NCI-H2081 (cell line): ENCODE data around the gene MYL12B.
"Not testable (repeated sequence)": the region's sequence is repeated elsewhere in the genome, so short reads cannot be mapped to it uniquely, and the experiment has no call there.

ENCODE experiments used
- DNase-seq, 2 experiments: peaks; one replicate each; lab custom pipeline; 2025; lab: John Stamatoyannopoulos, UW

MYL12B gene

GRCh38 chr18:3261373-3262233 is at the start of gene MYL12B:
MYL12B (plus strand) TSS chr18:3262133; CDS start chr18:3272899, 10,766 bp downstream.
- peak; percentile 64 to 74 for DNase-seq

- no peak for DNase-seq
Observed at GRCh38 chr18:3212657-3213056, 49.3 kb upstream of the MYL12B start.

- no peak for DNase-seq
Observed at GRCh38 chr18:3213300-3214059, 48.5 kb upstream of the MYL12B start.

- DNase-seq, result no peak
Observed at GRCh38 chr18:3214855-3215637, 46.9 kb upstream of the MYL12B start.

- DNase-seq, result no peak
Observed at GRCh38 chr18:3216987-3217386, 44.9 kb upstream of the MYL12B start.

- no peak for DNase-seq
Observed at GRCh38 chr18:3217948-3218647, 43.8 kb upstream of the MYL12B start.

- DNase-seq, result no peak
Observed at GRCh38 chr18:3218819-3219218, 43.1 kb upstream of the MYL12B start.

GRCh38 chr18:3219241-3219630 is 42.7 kb upstream of the MYL12B start:
- DNase-seq, result no peak

GRCh38 chr18:3219631-3220335 is 42.1 kb upstream of the MYL12B start, which contains the start of gene MYOM1:
MYOM1 (minus strand) TSS chr18:3219968; CDS start chr18:3215223, 4,745 bp downstream.
- DNase-seq, result no peak

- not testable (repeated sequence) for DNase-seq
Observed at GRCh38 chr18:3220868-3221267, 41.1 kb upstream of the MYL12B start.

- no peak for DNase-seq
Observed at GRCh38 chr18:3221496-3221895, 40.4 kb upstream of the MYL12B start.

- no peak for DNase-seq
Observed at GRCh38 chr18:3223356-3223755, 38.6 kb upstream of the MYL12B start.

GRCh38 chr18:3224223-3224622 is 37.7 kb upstream of the MYL12B start:
- DNase-seq, result no peak

- DNase-seq, result no peak
Observed at GRCh38 chr18:3225588-3225987, 36.3 kb upstream of the MYL12B start.

GRCh38 chr18:3226048-3226447 is 35.9 kb upstream of the MYL12B start:
- DNase-seq, result no peak

- DNase-seq, result no peak
Observed at GRCh38 chr18:3230401-3231334, 31.3 kb upstream of the MYL12B start.

- no peak for DNase-seq
Observed at GRCh38 chr18:3233004-3233403, 28.9 kb upstream of the MYL12B start.

- DNase-seq, result no peak
Observed at GRCh38 chr18:3233433-3234168, 28.3 kb upstream of the MYL12B start.

GRCh38 chr18:3234457-3234856 is 27.5 kb upstream of the MYL12B start:
- no peak for DNase-seq
